Measurements from ENCODE around the gene ZNF532.
A peak's percentile ranks its signal among the peaks of the same experiment; 100 is the strongest.

ZNF532 gene

GRCh38 chr18:58896268-58896667 is 31.6 kb downstream of the ZNF532 start:
- ATAC-seq (ENCODE audit: insufficient read depth, low read depth) = no peak

DNA sequence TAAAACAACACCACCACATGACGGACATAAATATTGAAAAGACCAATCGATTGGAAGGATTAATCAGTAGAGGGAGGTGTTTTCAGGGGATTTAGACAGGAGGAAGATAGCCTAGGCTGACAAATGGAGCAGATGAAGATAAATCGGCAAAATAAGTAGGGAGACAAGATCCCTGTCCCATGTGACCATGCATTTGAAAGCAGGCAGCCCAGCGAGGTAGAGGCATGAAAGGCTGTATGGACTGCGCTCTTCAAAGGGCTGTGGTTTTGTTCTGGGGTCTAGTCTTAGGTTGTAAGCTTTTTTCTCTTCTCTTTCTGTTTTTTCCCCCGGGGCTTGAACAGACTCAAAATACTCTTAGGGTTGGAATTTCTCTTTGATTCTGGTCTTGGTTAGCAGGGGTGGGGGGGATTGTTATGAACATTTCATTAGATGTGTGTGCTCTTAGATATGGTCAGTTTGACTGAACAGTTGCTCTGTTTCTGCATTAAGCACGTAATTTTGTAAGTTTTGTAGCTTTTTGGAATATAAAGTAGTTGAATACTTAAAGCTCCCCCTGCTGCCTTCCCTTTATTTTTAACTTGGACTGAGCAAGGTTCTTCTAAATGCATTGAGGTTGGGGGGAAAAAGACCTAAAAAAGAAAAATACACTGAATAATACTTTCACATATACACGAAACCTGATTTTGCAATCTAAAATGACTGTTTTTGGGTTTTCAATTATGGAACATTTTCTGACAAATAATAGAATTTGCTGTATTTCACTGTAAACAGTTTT is 32.2 kb downstream of the ZNF532 start:
- no peaks in the 10 kb centered on the region for H3K79me2 ChIP-seq (ENCODE audit: insufficient read depth, low read length)
- H3K4me2 ChIP-seq (ENCODE audit: insufficient read depth, low read length) = no peak overlapping the region
- H3K9me3 ChIP-seq (ENCODE audit: insufficient read depth, low read length, severe bottlenecking) = no peaks in the 10 kb centered on the region

More at GRCh38 chr18:58896268-58896667, 31.6 kb downstream of the ZNF532 start:
- Histone ChIP-seq H3K9ac (ENCODE audit: low read depth, low read length) (no peak overlapping the region), H3K4me2 (ENCODE audit: insufficient read depth, low read length) (no peak overlapping the region), H3K27ac (ENCODE audit: low read length) (no peak overlapping the region), H3K9me3 (ENCODE audit: insufficient read depth, low read length, severe bottlenecking) (no peaks in the 10 kb centered on the region), H3K4me1 (ENCODE audit: insufficient read depth, low read length) (peaks cover 9% of the 10 kb centered on the region; the same call in 1 of the 2 replicates), H2AFZ (ENCODE audit: low read depth, low read length) (no peak overlapping the region), H3K4me3 (ENCODE audit: low read depth in 1 of 2, low read length in 2 of 2) (no peak overlapping the region), H3K36me3 (ENCODE audit: insufficient read depth, low read length) (no peaks in the 10 kb centered on the region), H4K20me1 (ENCODE audit: insufficient read depth, low read length) (no peaks in the 10 kb centered on the region), H3K79me2 (ENCODE audit: insufficient read depth, low read length) (no peaks in the 10 kb centered on the region), H3K27me3 (ENCODE audit: insufficient read depth, low read length, poor library complexity) (peaks cover 19% of the 10 kb centered on the region)
- TF ChIP-seq EZH2 (IDR thresholded peaks at IDR 0.05; ENCODE audit: borderline replicate concordance, low read depth, low read length, severe bottlenecking) = no peak
- TF ChIP-seq, protein P1, sequence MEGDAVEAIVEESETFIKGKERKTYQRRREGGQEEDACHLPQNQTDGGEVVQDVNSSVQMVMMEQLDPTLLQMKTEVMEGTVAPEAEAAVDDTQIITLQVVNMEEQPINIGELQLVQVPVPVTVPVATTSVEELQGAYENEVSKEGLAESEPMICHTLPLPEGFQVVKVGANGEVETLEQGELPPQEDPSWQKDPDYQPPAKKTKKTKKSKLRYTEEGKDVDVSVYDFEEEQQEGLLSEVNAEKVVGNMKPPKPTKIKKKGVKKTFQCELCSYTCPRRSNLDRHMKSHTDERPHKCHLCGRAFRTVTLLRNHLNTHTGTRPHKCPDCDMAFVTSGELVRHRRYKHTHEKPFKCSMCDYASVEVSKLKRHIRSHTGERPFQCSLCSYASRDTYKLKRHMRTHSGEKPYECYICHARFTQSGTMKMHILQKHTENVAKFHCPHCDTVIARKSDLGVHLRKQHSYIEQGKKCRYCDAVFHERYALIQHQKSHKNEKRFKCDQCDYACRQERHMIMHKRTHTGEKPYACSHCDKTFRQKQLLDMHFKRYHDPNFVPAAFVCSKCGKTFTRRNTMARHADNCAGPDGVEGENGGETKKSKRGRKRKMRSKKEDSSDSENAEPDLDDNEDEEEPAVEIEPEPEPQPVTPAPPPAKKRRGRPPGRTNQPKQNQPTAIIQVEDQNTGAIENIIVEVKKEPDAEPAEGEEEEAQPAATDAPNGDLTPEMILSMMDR (IDR thresholded peaks at IDR 0.05; ENCODE audit: borderline replicate concordance, extremely low read depth, low read length, poor library complexity, severe bottlenecking) = no peak
- DNase-seq = no peak

GRCh38 chr18:58898010-58898799 is 33.5 kb downstream of the ZNF532 start:
- Histone ChIP-seq H3K36me3 (ENCODE audit: insufficient read depth, low read length) (no peaks in the 10 kb centered on the region), H3K4me1 (ENCODE audit: insufficient read depth, low read length) (peaks cover 9% of the 10 kb centered on the region; the same call in 1 of the 2 replicates), H4K20me1 (ENCODE audit: insufficient read depth, low read length) (no peaks in the 10 kb centered on the region), H3K79me2 (ENCODE audit: insufficient read depth, low read length) (no peaks in the 10 kb centered on the region), H3K9me3 (ENCODE audit: insufficient read depth, low read length, severe bottlenecking) (no peaks in the 10 kb centered on the region), H3K27ac (ENCODE audit: low read length) (no peak overlapping the region), H3K9ac (ENCODE audit: low read depth, low read length) (no peak overlapping the region), H3K4me2 (ENCODE audit: insufficient read depth, low read length) (no peak overlapping the region), H3K4me3 (ENCODE audit: low read depth in 1 of 2, low read length in 2 of 2) (no peak overlapping the region), H2AFZ (ENCODE audit: low read depth, low read length) (no peak overlapping the region), H3K27me3 (ENCODE audit: insufficient read depth, low read length, poor library complexity) (peaks cover 19% of the 10 kb centered on the region)
- DNase-seq (no peak), ATAC-seq (ENCODE audit: insufficient read depth, low read depth) (no peak)
- TF ChIP-seq EZH2 (IDR thresholded peaks at IDR 0.05; ENCODE audit: borderline replicate concordance, low read depth, low read length, severe bottlenecking) = no peak
- TF ChIP-seq, protein P1 (IDR thresholded peaks at IDR 0.05; ENCODE audit: borderline replicate concordance, extremely low read depth, low read length, poor library complexity, severe bottlenecking) = no peak

More for the DNA sequence above, 32.2 kb downstream of the ZNF532 start:
- Histone ChIP-seq H3K36me3 (ENCODE audit: insufficient read depth, low read length) (no peaks in the 10 kb centered on the region), H4K20me1 (ENCODE audit: insufficient read depth, low read length) (no peaks in the 10 kb centered on the region), H3K27me3 (ENCODE audit: insufficient read depth, low read length, poor library complexity) (peaks cover 19% of the 10 kb centered on the region), H3K4me3 (ENCODE audit: low read depth in 1 of 2, low read length in 2 of 2) (no peak overlapping the region), H3K4me1 (ENCODE audit: insufficient read depth, low read length) (peaks cover 9% of the 10 kb centered on the region; the same call in 1 of the 2 replicates), H2AFZ (ENCODE audit: low read depth, low read length) (no peak overlapping the region), H3K9ac (ENCODE audit: low read depth, low read length) (no peak overlapping the region), H3K27ac (ENCODE audit: low read length) (no peak overlapping the region)
- TF ChIP-seq EZH2 (IDR thresholded peaks at IDR 0.05; ENCODE audit: borderline replicate concordance, low read depth, low read length, severe bottlenecking) = no peak
- TF ChIP-seq, protein P1 (IDR thresholded peaks at IDR 0.05; ENCODE audit: borderline replicate concordance, extremely low read depth, low read length, poor library complexity, severe bottlenecking) = no peak
- peak; percentile 34 for DNase-seq
- ATAC-seq (ENCODE audit: insufficient read depth, low read depth) = peak; percentile 89

All from DND-41 (cell line).